ENCODE results near the gene KIAA1958. TPM values are rescaled to one million over a fixed set of nuclear protein-coding genes. Genes with fewer than 3 reads are reported as not detected.

KIAA1958 gene
- total and polyA plus RNA-seq, 2 donors (not counting 1 experiment from before 2014, with no cell fraction given) = 2.4 to 15.3 TPM

DNA sequence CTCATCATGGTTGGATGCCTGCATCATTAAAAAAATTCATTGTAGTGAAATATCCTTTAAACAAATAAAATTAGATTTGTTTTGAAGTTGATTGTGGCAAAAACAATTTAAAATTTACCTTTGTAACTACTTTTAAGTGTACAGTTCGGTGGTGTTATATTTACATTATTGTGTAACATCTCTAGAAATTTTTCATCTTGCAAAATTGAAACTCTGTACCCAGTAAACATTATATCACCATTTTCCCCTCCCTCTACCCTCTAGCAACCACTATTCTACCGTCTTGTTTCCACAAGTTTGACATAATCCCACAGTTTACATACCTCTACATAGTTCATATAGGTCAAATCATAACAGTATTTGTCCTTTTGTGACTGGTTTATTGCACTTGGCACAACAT lies 2.0 kb upstream of the KIAA1958 start:
- WGBS (ENCODE audit: insufficient coverage) = no CpG with 5 or more reads among the region's 2 CpGs
- Histone ChIP-seq H3K79me2 (ENCODE audit: control insufficient read depth, insufficient read depth, low read length) (peaks cover 4% of the 10 kb centered on the region), H3K4me3 (ENCODE audit: control extremely low read depth in 1 of 5, extremely low read depth in 1 of 5, insufficient read depth in 1 of 5, low read depth in 2 of 5, low read length in 4 of 5) (no peak overlapping the region), H3K4me2 (replicated peaks; ENCODE audit: low read depth, low read length, poor library complexity, severe bottlenecking) (no peak overlapping the region), H3K36me3 (replicated peaks in 1 of 2; ENCODE audit: control extremely low read depth in 1 of 2, control insufficient read depth in 1 of 2, extremely low read depth in 1 of 2, insufficient read depth in 2 of 2, low read length in 1 of 2) (no peaks in the 10 kb centered on the region), H3K27me3 (replicated peaks in 1 of 4; ENCODE audit: control extremely low read depth in 1 of 4, control insufficient read depth in 3 of 4, insufficient read depth in 4 of 4, low read length in 3 of 4) (no peaks in the 10 kb centered on the region), H2AFZ (ENCODE audit: insufficient read depth, low read depth, low read length, poor library complexity, severe bottlenecking) (no peak overlapping the region), H4K20me1 (ENCODE audit: control insufficient read depth, insufficient read depth, low read length, poor library complexity, severe bottlenecking) (no peaks in the 10 kb centered on the region), H3K9ac (ENCODE audit: low read length) (no peak overlapping the region), H3K4me1 (ENCODE audit: control insufficient read depth in 2 of 2, insufficient read depth in 2 of 2, low read length in 2 of 2) (peaks cover 5 to 13% of the 10 kb centered on the region in 2 donors), H3K9me3 (ENCODE audit: control extremely low read depth in 1 of 3, control insufficient read depth in 2 of 3, insufficient read depth in 1 of 3, low read length in 2 of 3) (no peaks in the 10 kb centered on the region), H3K27ac (ENCODE audit: low read length in 2 of 2) (no peak overlapping the region)
- intact Hi-C loops (cut with micrococcal nuclease) = loop anchor here (5.0 to 10.0 kb wide), 2 partner anchors 323 to 580 kb away; no protein-coding TSS in a partner anchor
- Mint-ChIP-seq H3K4me1 (peaks cover 22% of the 10 kb centered on the region), H3K27ac (no peak overlapping the region), H3K27me3 (no peaks in the 10 kb centered on the region), H3K4me3 (no peak overlapping the region), H3K9me3 (ENCODE audit: insufficient read depth) (no peaks in the 10 kb centered on the region)
- DNase-seq (no peak), ATAC-seq (ENCODE audit: low read depth) (no peak)
- CTCF ChIA-PET = interaction anchor here (0.6 to 1.5 kb wide), 5 partner anchors 105 to 418 kb away, joined by 3 to 5 read pairs (median 4); partner anchors contain the start of gene HSDL2
- POLR2A ChIA-PET = no interaction called here
- TF ChIP-seq, protein P1, sequence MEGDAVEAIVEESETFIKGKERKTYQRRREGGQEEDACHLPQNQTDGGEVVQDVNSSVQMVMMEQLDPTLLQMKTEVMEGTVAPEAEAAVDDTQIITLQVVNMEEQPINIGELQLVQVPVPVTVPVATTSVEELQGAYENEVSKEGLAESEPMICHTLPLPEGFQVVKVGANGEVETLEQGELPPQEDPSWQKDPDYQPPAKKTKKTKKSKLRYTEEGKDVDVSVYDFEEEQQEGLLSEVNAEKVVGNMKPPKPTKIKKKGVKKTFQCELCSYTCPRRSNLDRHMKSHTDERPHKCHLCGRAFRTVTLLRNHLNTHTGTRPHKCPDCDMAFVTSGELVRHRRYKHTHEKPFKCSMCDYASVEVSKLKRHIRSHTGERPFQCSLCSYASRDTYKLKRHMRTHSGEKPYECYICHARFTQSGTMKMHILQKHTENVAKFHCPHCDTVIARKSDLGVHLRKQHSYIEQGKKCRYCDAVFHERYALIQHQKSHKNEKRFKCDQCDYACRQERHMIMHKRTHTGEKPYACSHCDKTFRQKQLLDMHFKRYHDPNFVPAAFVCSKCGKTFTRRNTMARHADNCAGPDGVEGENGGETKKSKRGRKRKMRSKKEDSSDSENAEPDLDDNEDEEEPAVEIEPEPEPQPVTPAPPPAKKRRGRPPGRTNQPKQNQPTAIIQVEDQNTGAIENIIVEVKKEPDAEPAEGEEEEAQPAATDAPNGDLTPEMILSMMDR (IDR thresholded peaks at IDR 0.05) = no peak
- TF ChIP-seq EZH2 (IDR thresholded peaks at IDR 0.05; ENCODE audit: borderline replicate concordance, insufficient read depth, low read depth, low read length, poor library complexity, severe bottlenecking) = no peak

DNA sequence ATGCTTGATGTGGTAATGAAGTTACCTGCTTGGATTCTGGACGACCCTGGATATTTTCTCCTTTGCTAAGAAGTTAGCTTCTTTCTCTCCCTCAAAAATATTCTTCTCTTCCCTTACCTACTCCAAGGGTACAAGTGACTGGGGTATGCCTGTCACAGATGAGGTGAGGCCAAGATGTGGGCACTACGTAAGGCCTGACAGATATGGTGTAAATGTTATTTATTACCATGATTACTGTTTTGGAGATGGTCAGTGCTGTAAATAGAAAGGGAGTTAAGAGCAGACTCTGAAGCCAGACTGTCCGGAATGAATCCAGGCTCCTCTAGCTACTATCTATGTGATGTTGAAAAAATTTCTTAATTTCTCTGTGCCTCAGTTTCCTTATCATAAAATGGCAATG lies 1.1 kb upstream of the KIAA1958 start:
- no peak for DNase-seq
- H3K36me3 ChIP-seq (replicated peaks in 1 of 2; ENCODE audit: control extremely low read depth in 1 of 2, control insufficient read depth in 1 of 2, extremely low read depth in 1 of 2, insufficient read depth in 2 of 2, low read length in 1 of 2) = no peaks in the 10 kb centered on the region
- H3K4me1 ChIP-seq (ENCODE audit: control insufficient read depth in 2 of 2, insufficient read depth in 2 of 2, low read length in 2 of 2) = peaks cover 5 to 13% of the 10 kb centered on the region in 2 donors
- no CpG with 5 or more reads among the region's 3 CpGs for WGBS (ENCODE audit: insufficient coverage)
- ChIA-PET POLR2A (no interaction called here), CTCF (interaction anchor here (0.9 to 2.4 kb wide), 7 partner anchors 9 to 417 kb away, joined by 3 to 5 read pairs (median 3); partner anchors contain the start of gene HSDL2)
- H2AFZ ChIP-seq (ENCODE audit: insufficient read depth, low read depth, low read length, poor library complexity, severe bottlenecking) = peak overlapping the region; percentile 76
- H3K9me3 ChIP-seq (ENCODE audit: control extremely low read depth in 1 of 3, control insufficient read depth in 2 of 3, insufficient read depth in 1 of 3, low read length in 2 of 3) = no peaks in the 10 kb centered on the region
- no peaks in the 10 kb centered on the region for H3K9me3 Mint-ChIP-seq (ENCODE audit: insufficient read depth)
- TF ChIP-seq, protein P1 (IDR thresholded peaks at IDR 0.05) = no peak
- no peak for TF ChIP-seq EZH2 (IDR thresholded peaks at IDR 0.05; ENCODE audit: borderline replicate concordance, insufficient read depth, low read depth, low read length, poor library complexity, severe bottlenecking)
- H3K27ac Mint-ChIP-seq = peak overlapping the region; percentile 57
- H3K27me3 Mint-ChIP-seq = no peaks in the 10 kb centered on the region
- peak overlapping the region in 3 of 5 experiments; percentile 62 to 77 (median 64) for H3K4me3 ChIP-seq (ENCODE audit: control extremely low read depth in 1 of 5, extremely low read depth in 1 of 5, insufficient read depth in 1 of 5, low read depth in 2 of 5, low read length in 4 of 5)
- peak overlapping the region; percentile 100 for H3K4me3 Mint-ChIP-seq
- peaks cover 22% of the 10 kb centered on the region for H3K4me1 Mint-ChIP-seq
- no peak overlapping the region for H3K27ac ChIP-seq (ENCODE audit: low read length in 2 of 2)
- intact Hi-C loops (cut with micrococcal nuclease) = loop anchor here (5.0 to 10.0 kb wide), 2 partner anchors 322 to 581 kb away; no protein-coding TSS in a partner anchor
- no peaks in the 10 kb centered on the region for H4K20me1 ChIP-seq (ENCODE audit: control insufficient read depth, insufficient read depth, low read length, poor library complexity, severe bottlenecking)
- H3K27me3 ChIP-seq (replicated peaks in 1 of 4; ENCODE audit: control extremely low read depth in 1 of 4, control insufficient read depth in 3 of 4, insufficient read depth in 4 of 4, low read length in 3 of 4) = no peaks in the 10 kb centered on the region
- peaks cover 4% of the 10 kb centered on the region for H3K79me2 ChIP-seq (ENCODE audit: control insufficient read depth, insufficient read depth, low read length)
- H3K4me2 ChIP-seq (replicated peaks; ENCODE audit: low read depth, low read length, poor library complexity, severe bottlenecking) = peak overlapping the region; percentile 74
- no peak for ATAC-seq (ENCODE audit: low read depth)
- H3K9ac ChIP-seq (ENCODE audit: low read length) = peak overlapping the region; percentile 71
